Endothelial cell (in vitro differentiated cells): ENCODE measurements around the gene ABCB9. TPM values are rescaled to one million over a fixed set of nuclear protein-coding genes. Genes with fewer than 3 reads are reported as not detected.

ENCODE experiments used
- DNase-seq: peaks from one replicate; pipeline ENCODE4 v3.0.0; 2021; ENCODE audit warnings: low spot score
- H3K27ac Mint-ChIP-seq: one replicate; pipeline ENCODE4 v1.8.0; 2021; ENCODE audit warnings: mixed read lengths, inconsistent platforms; ENCODE audit not compliant: unreplicated experiment
- H3K27me3 Mint-ChIP-seq: one replicate; pipeline ENCODE4 v1.8.0; 2021; ENCODE audit warnings: mild to moderate bottlenecking, moderate library complexity, mixed read lengths, inconsistent platforms; ENCODE audit not compliant: unreplicated experiment
- H3K36me3 Mint-ChIP-seq: one replicate; pipeline ENCODE4 v1.8.0; 2021; ENCODE audit warnings: mild to moderate bottlenecking, low read depth, mixed read lengths, inconsistent platforms; ENCODE audit not compliant: unreplicated experiment
- H3K4me1 Mint-ChIP-seq: one replicate; pipeline ENCODE4 v1.8.0; 2021; ENCODE audit warnings: mild to moderate bottlenecking, mixed read lengths, inconsistent platforms; ENCODE audit not compliant: unreplicated experiment
- H3K4me3 Mint-ChIP-seq: one replicate; pipeline ENCODE4 v1.8.0; 2021; ENCODE audit warnings: mild to moderate bottlenecking, mixed read lengths, inconsistent platforms; ENCODE audit not compliant: unreplicated experiment
- H3K9me3 Mint-ChIP-seq: one replicate; pipeline ENCODE4 v1.8.0; 2021; ENCODE audit warnings: mixed read lengths, inconsistent platforms; ENCODE audit not compliant: unreplicated experiment
- CTCF ChIP-seq: fragments of 200-600 bp; sonication (generic); IDR thresholded peaks from one replicate; pipeline ENCODE4 v1.5.0; 2021; ENCODE audit warnings: antibody characterized with exemption; ENCODE audit not compliant: unreplicated experiment
- total RNA-seq: library from RNA; stranded (reverse); fragmentation: NEBNext Ultra II Directional; extraction: Animal tissue kit (Norgen Biotek cat#: 25700); gene quantifications from one replicate; pipeline ENCODE4 v1.2.1, GENCODE V29; 2021; ENCODE audit not compliant: unreplicated experiment

Gene ABCB9
- total RNA-seq, 1 donor from 2014 or later, result 10.9 TPM

GRCh38 chr12:123010110-123010509 is 43.8 kb upstream of the ABCB9 start:
- H3K4me1 Mint-ChIP-seq, result no peaks in the 10 kb centered on the region
- H3K4me3 Mint-ChIP-seq, result peak overlapping the region; percentile 19
- H3K27ac Mint-ChIP-seq, result peak overlapping the region; percentile 52
- peaks cover 2% of the 10 kb centered on the region for H3K27me3 Mint-ChIP-seq
- peaks cover 18% of the 10 kb centered on the region for H3K36me3 Mint-ChIP-seq
- TF ChIP-seq CTCF, result no peak
- DNase-seq, result no peak
- H3K9me3 Mint-ChIP-seq, result no peaks in the 10 kb centered on the region

GRCh38 chr12:123006977-123007376 is 40.7 kb upstream of the ABCB9 start:
- Mint-ChIP-seq H3K4me3 (no peak overlapping the region), H3K9me3 (no peaks in the 10 kb centered on the region), H3K36me3 (peaks cover 18% of the 10 kb centered on the region), H3K27me3 (no peaks in the 10 kb centered on the region), H3K27ac (no peak overlapping the region), H3K4me1 (no peaks in the 10 kb centered on the region)
- no peak for DNase-seq
- TF ChIP-seq CTCF, result no peak

GRCh38 chr12:123005081-123005626 is 38.9 kb upstream of the ABCB9 start:
- H3K4me3 Mint-ChIP-seq, result no peak overlapping the region
- peaks cover 16% of the 10 kb centered on the region for H3K36me3 Mint-ChIP-seq
- no peaks in the 10 kb centered on the region for H3K9me3 Mint-ChIP-seq
- DNase-seq, result no peak
- no peaks in the 10 kb centered on the region for H3K27me3 Mint-ChIP-seq
- no peaks in the 10 kb centered on the region for H3K4me1 Mint-ChIP-seq
- no peak overlapping the region for H3K27ac Mint-ChIP-seq
- TF ChIP-seq CTCF, result no peak

- H3K27ac Mint-ChIP-seq, result no peak overlapping the region
- no peaks in the 10 kb centered on the region for H3K9me3 Mint-ChIP-seq
- H3K36me3 Mint-ChIP-seq, result peaks cover 11% of the 10 kb centered on the region
Measured at GRCh38 chr12:123004287-123004686, 38.0 kb upstream of the ABCB9 start.

More at GRCh38 chr12:123004287-123004686, 38.0 kb upstream of the ABCB9 start:
- no peak overlapping the region for H3K4me3 Mint-ChIP-seq
- no peaks in the 10 kb centered on the region for H3K4me1 Mint-ChIP-seq
- no peaks in the 10 kb centered on the region for H3K27me3 Mint-ChIP-seq
- TF ChIP-seq CTCF, result no peak
- no peak for DNase-seq
